ENCODE results near the gene NDUFB8. TPM values are rescaled to one million over a fixed set of nuclear protein-coding genes. Genes with fewer than 3 reads are reported as not detected.

NDUFB8 gene
- total and polyA plus RNA-seq, 4 donors, result 72.4 to 297 (median 199) TPM

DNA sequence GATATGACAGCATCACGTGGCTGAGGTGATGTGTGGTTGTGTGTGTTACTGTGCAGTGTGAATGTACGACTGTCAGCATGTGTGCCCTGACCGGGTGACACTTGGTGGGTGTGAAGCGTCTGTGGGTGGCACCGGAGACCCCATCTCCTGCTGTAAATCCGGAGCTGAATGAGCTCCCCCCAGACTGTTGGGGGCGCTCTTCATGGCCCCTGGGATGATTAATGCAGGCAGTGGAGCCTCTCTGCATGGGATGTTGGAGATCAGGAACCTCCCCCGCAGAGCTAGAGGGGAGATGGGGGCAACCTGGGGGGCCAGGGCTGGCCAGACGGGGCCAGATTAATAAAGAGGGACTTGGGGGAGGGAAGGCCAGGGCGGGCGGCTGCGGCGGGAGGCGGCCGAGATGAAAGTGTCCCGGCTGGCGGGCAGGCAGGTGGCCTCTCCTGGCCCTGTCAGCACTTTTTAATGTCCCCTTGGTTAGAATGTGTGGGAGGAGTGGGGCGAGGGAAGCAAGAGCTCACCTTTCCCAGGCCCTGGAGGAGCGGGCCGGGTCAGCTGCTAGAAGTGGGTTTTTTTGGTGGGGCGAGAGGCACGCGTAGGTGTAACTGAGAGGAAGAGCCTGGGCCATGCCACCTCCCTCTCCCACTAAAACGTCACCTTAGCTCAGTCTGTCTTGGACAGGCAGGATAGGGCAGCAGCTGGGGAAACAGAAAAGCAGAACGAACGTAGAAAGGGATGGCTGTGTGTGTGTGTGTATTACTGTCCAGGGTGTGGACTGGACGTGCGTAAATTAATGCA, 40.2 kb upstream of the NDUFB8 start:
- no peaks in the 10 kb centered on the region for H3K4me1 ChIP-seq (ENCODE audit: control insufficient read depth in 4 of 4, insufficient read depth in 4 of 4, low read length in 3 of 4)
- no peak overlapping the region for H3K9ac ChIP-seq (ENCODE audit: low read depth in 1 of 2, low read length in 2 of 2)
- no peaks in the 10 kb centered on the region for H3K36me3 ChIP-seq (ENCODE audit: control insufficient read depth in 4 of 4, insufficient read depth in 3 of 4, low read depth in 1 of 4, low read length in 3 of 4)
- DNase-seq (ENCODE audit: low spot score), result no peak
- H3K27ac ChIP-seq (ENCODE audit: low read depth in 1 of 2, low read length in 2 of 2), result no peak overlapping the region
- H3K27me3 ChIP-seq (ENCODE audit: control insufficient read depth in 4 of 4, insufficient read depth in 4 of 4, low read length in 3 of 4), result peaks cover 0 to 11% (median 3%) of the 10 kb centered on the region in 4 donors
- no peaks in the 10 kb centered on the region for H3K9me3 ChIP-seq (ENCODE audit: control insufficient read depth in 4 of 4, low read length in 3 of 4)
- WGBS, result 20% methylated on average over 28 of the region's 28 CpGs
- no peak overlapping the region for H3K4me3 ChIP-seq (ENCODE audit: low read depth in 1 of 3, low read length in 3 of 3)
- TF ChIP-seq EGR1 (IDR thresholded peaks at IDR 0.05; ENCODE audit: low read depth in 2 of 2) (no peak), SP1 (IDR thresholded peaks at IDR 0.05) (no peak), TAF1 (conservative IDR thresholded peaks at IDR 0.05) (no peak), JUND (IDR thresholded peaks at IDR 0.05) (no peak), FOXA2 (IDR thresholded peaks at IDR 0.05) (no peak), FOXA1 (IDR thresholded peaks at IDR 0.05) (no peak)

DNA sequence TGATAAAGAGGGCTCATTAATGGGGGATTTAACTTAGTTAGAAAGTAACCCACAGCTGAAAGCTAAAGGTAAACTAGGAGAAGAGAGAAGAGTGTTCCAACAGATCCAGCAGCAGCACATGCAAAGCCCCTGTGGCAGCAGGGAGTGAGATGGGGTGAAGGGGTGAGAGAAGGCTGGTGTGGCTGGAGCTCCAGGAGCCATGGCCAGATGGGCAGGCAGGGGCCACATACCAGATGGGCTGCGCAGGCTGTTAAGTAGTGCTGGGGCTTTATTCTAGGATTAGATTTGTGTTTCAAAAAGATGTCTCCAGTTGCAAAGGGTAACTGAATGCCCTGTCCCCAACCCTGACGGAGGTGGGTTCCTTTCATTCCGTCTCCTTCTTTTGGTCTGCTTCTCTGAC, 39.2 kb upstream of the NDUFB8 start:
- no peak for DNase-seq (ENCODE audit: low spot score)
- WGBS, result 79% methylated on average over 3 of the region's 3 CpGs
- no peaks in the 10 kb centered on the region for H3K36me3 ChIP-seq (ENCODE audit: control insufficient read depth in 4 of 4, insufficient read depth in 3 of 4, low read depth in 1 of 4, low read length in 3 of 4)
- peaks cover 0 to 11% (median 3%) of the 10 kb centered on the region in 4 donors for H3K27me3 ChIP-seq (ENCODE audit: control insufficient read depth in 4 of 4, insufficient read depth in 4 of 4, low read length in 3 of 4)
- H3K9me3 ChIP-seq (ENCODE audit: control insufficient read depth in 4 of 4, low read length in 3 of 4), result no peaks in the 10 kb centered on the region
- TF ChIP-seq RAD21 (IDR thresholded peaks at IDR 0.05) (no peak), RXRA (IDR thresholded peaks at IDR 0.05) (no peak), FOXA1 (IDR thresholded peaks at IDR 0.05) (no peak), YY1 (IDR thresholded peaks at IDR 0.05) (no peak), EGR1 (IDR thresholded peaks at IDR 0.05; ENCODE audit: low read depth in 2 of 2) (no peak), TAF1 (conservative IDR thresholded peaks at IDR 0.05) (no peak), HNF4G (IDR thresholded peaks at IDR 0.05) (no peak), JUND (IDR thresholded peaks at IDR 0.05) (no peak), SP1 (IDR thresholded peaks at IDR 0.05) (no peak), NR2F2 (IDR thresholded peaks at IDR 0.05) (no peak), HNF4A (conservative IDR thresholded peaks at IDR 0.05) (no peak), FOXA2 (IDR thresholded peaks at IDR 0.05) (no peak), GABPA (IDR thresholded peaks at IDR 0.05 in 1 of 2, conservative IDR thresholded peaks at IDR 0.05 in 1 of 2) (no peak)
- TF ChIP-seq, protein P1, sequence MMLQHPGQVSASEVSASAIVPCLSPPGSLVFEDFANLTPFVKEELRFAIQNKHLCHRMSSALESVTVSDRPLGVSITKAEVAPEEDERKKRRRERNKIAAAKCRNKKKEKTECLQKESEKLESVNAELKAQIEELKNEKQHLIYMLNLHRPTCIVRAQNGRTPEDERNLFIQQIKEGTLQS (IDR thresholded peaks at IDR 0.05), result no peak
- TF ChIP-seq, protein P2, sequence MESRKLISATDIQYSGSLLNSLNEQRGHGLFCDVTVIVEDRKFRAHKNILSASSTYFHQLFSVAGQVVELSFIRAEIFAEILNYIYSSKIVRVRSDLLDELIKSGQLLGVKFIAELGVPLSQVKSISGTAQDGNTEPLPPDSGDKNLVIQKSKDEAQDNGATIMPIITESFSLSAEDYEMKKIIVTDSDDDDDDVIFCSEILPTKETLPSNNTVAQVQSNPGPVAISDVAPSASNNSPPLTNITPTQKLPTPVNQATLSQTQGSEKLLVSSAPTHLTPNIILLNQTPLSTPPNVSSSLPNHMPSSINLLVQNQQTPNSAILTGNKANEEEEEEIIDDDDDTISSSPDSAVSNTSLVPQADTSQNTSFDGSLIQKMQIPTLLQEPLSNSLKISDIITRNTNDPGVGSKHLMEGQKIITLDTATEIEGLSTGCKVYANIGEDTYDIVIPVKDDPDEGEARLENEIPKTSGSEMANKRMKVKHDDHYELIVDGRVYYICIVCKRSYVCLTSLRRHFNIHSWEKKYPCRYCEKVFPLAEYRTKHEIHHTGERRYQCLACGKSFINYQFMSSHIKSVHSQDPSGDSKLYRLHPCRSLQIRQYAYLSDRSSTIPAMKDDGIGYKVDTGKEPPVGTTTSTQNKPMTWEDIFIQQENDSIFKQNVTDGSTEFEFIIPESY (IDR thresholded peaks at IDR 0.05), result no peak
- TF ChIP-seq, protein P3, sequence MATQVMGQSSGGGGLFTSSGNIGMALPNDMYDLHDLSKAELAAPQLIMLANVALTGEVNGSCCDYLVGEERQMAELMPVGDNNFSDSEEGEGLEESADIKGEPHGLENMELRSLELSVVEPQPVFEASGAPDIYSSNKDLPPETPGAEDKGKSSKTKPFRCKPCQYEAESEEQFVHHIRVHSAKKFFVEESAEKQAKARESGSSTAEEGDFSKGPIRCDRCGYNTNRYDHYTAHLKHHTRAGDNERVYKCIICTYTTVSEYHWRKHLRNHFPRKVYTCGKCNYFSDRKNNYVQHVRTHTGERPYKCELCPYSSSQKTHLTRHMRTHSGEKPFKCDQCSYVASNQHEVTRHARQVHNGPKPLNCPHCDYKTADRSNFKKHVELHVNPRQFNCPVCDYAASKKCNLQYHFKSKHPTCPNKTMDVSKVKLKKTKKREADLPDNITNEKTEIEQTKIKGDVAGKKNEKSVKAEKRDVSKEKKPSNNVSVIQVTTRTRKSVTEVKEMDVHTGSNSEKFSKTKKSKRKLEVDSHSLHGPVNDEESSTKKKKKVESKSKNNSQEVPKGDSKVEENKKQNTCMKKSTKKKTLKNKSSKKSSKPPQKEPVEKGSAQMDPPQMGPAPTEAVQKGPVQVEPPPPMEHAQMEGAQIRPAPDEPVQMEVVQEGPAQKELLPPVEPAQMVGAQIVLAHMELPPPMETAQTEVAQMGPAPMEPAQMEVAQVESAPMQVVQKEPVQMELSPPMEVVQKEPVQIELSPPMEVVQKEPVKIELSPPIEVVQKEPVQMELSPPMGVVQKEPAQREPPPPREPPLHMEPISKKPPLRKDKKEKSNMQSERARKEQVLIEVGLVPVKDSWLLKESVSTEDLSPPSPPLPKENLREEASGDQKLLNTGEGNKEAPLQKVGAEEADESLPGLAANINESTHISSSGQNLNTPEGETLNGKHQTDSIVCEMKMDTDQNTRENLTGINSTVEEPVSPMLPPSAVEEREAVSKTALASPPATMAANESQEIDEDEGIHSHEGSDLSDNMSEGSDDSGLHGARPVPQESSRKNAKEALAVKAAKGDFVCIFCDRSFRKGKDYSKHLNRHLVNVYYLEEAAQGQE (IDR thresholded peaks at IDR 0.05), result no peak
- TF ChIP-seq, protein P4, sequence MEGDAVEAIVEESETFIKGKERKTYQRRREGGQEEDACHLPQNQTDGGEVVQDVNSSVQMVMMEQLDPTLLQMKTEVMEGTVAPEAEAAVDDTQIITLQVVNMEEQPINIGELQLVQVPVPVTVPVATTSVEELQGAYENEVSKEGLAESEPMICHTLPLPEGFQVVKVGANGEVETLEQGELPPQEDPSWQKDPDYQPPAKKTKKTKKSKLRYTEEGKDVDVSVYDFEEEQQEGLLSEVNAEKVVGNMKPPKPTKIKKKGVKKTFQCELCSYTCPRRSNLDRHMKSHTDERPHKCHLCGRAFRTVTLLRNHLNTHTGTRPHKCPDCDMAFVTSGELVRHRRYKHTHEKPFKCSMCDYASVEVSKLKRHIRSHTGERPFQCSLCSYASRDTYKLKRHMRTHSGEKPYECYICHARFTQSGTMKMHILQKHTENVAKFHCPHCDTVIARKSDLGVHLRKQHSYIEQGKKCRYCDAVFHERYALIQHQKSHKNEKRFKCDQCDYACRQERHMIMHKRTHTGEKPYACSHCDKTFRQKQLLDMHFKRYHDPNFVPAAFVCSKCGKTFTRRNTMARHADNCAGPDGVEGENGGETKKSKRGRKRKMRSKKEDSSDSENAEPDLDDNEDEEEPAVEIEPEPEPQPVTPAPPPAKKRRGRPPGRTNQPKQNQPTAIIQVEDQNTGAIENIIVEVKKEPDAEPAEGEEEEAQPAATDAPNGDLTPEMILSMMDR (IDR thresholded peaks at IDR 0.05; ENCODE audit: low read depth, low read length, missing input control), result no peak
- TF ChIP-seq, protein P5, sequence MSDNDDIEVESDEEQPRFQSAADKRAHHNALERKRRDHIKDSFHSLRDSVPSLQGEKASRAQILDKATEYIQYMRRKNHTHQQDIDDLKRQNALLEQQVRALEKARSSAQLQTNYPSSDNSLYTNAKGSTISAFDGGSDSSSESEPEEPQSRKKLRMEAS (IDR thresholded peaks at IDR 0.05), result no peak
- H3K27ac ChIP-seq (ENCODE audit: low read depth in 1 of 2, low read length in 2 of 2), result no peak overlapping the region
- H3K9ac ChIP-seq (ENCODE audit: low read depth in 1 of 2, low read length in 2 of 2), result no peak overlapping the region
- H3K4me1 ChIP-seq (ENCODE audit: control insufficient read depth in 4 of 4, insufficient read depth in 4 of 4, low read length in 3 of 4), result no peaks in the 10 kb centered on the region
- H3K4me3 ChIP-seq (ENCODE audit: low read depth in 1 of 3, low read length in 3 of 3), result no peak overlapping the region

Measured in liver (tissue), 9 donors.